HepG2 (cell line): Measurements from ENCODE around the gene LYST.

Experiments used
- ZBTB21 ChIP-seq: sonication (generic); formaldehyde crosslinking; IDR thresholded peaks from 2 replicates; pipeline ENCODE4 v1.4.0; 2020; ENCODE audit warnings: missing genetic modification reagents
- ZNF83 ChIP-seq: sonication (generic); formaldehyde crosslinking; IDR thresholded peaks from 2 replicates; pipeline ENCODE4 v1.4.0; 2020; ENCODE audit warnings: missing genetic modification reagents, mild to moderate bottlenecking, borderline replicate concordance
- TF ChIP-seq, protein P1 (sequence below): sonication (generic); formaldehyde crosslinking; IDR thresholded peaks from 2 replicates; pipeline ENCODE4 v1.5.1; 2020; ENCODE audit warnings: mild to moderate bottlenecking, missing genetic modification reagents, moderate library complexity

DNA sequence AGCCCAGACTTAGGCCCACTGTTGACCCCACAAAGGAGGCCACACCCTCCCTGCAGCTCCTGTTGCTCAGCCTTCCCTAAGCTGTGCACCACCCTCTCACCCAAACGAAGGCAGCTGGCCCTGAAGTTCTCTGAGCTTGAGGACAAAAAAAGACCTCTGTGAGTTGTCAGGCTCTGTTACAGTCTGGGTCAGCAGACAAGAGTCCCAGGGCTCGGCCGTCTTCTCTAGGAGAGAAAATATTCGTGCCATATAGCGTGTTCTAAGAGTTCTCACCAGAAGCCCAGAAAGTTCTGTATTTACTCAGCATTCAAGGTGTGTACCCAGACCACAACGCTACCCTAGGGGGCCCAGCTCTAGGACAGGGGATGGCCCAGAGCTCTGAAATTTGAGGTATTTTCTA is 25.5 kb upstream of the LYST start:
- TF ChIP-seq ZNF83 (CRISPR knock-in tag): no peak
- TF ChIP-seq, protein P1, sequence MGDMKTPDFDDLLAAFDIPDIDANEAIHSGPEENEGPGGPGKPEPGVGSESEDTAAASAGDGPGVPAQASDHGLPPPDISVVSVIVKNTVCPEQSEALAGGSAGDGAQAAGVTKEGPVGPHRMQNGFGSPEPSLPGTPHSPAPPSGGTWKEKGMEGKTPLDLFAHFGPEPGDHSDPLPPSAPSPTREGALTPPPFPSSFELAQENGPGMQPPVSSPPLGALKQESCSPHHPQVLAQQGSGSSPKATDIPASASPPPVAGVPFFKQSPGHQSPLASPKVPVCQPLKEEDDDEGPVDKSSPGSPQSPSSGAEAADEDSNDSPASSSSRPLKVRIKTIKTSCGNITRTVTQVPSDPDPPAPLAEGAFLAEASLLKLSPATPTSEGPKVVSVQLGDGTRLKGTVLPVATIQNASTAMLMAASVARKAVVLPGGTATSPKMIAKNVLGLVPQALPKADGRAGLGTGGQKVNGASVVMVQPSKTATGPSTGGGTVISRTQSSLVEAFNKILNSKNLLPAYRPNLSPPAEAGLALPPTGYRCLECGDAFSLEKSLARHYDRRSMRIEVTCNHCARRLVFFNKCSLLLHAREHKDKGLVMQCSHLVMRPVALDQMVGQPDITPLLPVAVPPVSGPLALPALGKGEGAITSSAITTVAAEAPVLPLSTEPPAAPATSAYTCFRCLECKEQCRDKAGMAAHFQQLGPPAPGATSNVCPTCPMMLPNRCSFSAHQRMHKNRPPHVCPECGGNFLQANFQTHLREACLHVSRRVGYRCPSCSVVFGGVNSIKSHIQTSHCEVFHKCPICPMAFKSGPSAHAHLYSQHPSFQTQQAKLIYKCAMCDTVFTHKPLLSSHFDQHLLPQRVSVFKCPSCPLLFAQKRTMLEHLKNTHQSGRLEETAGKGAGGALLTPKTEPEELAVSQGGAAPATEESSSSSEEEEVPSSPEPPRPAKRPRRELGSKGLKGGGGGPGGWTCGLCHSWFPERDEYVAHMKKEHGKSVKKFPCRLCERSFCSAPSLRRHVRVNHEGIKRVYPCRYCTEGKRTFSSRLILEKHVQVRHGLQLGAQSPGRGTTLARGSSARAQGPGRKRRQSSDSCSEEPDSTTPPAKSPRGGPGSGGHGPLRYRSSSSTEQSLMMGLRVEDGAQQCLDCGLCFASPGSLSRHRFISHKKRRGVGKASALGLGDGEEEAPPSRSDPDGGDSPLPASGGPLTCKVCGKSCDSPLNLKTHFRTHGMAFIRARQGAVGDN (CRISPR knock-in tag): no peak
- no peak for TF ChIP-seq ZBTB21
